ENCODE measurements around the gene LRRC42.
"Not testable (repeated sequence)": the region's sequence is repeated elsewhere in the genome, so short reads cannot be mapped to it uniquely, and the experiment has no call there.

The LRRC42 gene

DNA sequence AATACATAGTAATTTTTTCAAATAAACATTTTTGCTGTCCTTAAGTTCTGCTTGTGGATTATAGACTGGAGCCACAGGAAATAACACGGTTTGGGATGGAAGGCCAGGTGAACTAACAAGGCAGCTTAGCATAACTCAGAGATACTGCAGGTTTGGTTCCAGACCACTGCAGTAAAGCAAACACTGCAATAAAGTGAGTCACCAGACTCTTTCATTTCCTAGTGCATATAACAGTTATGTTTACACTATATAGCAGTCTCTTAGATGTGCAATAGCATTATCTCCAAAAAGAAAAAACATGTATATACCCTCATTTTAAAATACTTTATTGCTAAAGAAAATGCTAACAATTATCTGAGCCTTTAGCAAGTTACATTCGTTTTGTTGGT is 22.0 kb downstream of the LRRC42 start:
- no peak for DNase-seq

GRCh38 chr1:53969323-53969722 is 23.2 kb downstream of the LRRC42 start:
- DNase-seq: not testable (repeated sequence)

DNA sequence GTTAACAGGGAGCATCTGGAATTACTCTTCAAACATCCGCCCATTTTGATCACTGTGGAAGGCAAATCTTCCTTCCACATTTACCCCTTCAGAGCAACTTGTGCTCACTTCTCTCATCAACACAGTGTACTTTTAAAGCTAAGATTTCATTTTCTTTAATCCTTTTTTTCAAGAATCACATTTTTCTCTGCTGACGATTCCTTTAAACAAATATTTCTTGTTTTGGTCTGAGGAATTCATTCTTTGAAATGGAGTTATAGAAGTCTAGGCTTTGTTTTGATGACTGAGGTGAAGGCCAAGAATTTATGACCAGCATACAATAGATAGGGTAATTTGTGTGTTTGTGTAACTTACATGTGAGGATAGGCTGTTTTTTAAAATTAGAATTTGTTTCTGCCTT is 25.6 kb downstream of the LRRC42 start:
- DNase-seq: no peak

DNA sequence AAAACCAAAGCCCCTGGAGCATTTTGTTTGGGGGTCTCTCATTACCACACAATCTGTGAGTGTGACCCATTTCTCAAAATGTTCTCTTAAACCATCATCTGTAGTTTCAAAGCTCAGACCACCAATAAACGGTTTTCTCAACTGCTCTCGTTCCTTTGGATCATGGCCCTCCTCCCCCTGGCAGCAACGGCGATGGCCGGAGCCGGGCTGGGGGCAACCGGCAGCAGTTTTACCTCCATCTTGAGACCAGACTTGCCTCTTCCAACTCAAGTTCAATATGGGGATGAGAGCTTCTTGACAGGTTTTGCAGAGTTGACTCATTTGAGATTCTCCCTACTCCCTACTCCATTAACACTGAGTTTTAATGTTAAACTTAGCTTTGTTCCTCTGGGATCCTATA is 29.7 kb downstream of the LRRC42 start:
- DNase-seq: no peak

DNA sequence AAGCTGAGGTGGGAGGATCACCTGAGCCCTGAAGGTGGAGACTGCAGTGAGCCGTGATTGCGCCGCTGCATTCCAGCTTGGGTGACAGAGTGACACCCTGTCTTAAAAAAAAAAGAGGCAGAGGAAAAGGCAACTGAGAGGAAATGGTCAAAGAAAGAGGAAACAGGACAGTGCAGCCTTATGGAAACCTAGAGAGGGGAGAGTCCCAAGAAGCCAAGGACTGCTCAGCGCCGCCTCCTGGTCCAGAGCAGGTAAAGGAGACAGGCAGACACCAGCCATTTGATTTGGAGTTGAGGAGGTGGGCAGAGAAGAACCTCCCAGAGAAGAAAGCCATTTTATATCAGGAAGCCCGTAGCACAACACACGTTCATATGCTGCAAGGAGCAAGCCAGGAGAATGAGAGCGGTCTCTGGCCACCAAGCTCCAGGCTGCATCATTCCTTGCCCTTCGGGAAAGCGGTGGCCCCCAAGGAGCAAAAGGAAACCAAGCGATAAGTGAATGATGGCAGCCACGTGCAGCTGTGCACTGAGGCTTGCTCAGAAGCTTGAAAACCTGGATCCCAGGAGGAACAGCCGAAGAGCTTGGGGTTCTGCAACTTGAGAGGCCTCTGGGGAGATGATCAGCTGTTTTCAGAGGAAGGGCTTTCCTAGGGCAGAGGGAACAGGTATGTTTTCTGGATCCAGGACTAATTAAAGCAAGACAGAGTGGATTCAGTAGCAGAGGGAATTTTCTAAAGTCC is 33.7 kb downstream of the LRRC42 start:
- no peak for DNase-seq

GRCh38 chr1:53981220-53981619 is 35.1 kb downstream of the LRRC42 start:
- no peak for DNase-seq

DNA sequence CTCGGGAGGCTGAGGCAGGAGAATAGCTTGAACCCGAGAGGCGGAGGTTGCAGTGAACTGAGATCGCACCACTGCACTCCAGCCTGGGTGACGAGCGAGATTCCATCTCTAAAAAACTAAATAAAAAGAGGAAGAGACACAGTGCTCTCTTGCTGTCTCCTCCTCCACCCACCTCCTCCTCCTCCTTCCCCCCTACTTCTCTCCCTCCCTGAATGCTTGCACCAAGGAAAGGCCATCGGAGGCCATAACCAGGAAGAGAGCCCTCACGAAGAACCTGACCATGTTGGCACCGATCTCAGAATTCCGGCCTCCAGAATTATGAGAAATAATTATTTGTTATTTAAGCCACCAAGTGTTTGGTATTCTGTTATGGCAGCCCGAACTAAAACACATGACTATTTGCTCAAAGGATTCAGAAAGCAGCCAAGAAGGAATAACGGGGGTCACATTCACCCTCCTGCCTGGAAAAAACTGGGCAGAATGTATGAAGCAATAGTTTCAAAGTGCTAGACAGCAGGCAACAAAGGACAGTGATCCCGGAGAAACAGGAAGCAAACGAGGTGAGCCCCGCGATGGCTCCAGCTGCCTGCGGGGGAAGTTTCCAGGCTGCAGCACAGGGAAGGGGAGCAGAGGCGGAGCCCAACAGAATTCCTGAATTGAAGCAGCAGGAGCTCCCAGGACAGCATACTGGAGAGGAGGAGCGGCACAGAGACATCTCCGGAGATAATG is 36.0 kb downstream of the LRRC42 start:
- no peak for DNase-seq

DNA sequence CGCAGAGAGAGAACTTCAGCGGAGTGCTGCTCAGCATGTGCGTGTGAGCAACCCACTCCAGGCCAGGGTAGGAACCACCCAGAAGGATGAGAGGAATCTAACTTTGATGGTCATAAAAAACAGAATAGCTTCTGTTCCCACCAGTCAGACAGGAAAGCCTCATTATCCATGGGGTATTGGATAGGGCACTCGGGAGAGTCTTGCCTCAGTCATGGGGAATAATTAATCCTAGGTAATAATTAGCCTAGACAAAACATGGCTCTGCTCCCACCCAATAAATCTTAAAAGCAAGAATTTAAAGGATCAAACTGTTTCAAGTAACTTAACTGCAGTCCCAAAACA is 36.6 kb downstream of the LRRC42 start:
- no peak for DNase-seq

DNA sequence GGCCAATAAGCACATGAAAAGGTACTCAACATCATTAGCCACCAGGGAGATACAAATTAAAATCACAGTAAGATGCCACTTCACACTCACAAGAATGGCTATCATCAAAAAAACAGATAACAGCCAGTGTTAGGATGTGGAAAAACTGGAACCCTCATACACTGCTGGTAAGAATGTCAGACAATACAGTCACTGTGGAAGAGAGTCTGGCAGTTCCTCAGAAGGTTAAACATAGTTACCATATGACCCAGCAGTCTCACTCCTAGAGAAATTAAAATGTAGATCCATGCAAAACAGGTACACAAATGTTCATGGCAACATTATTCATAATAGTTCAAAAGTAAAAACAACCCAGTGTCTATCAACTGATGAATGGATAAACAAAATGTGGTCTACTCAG is 38.6 kb downstream of the LRRC42 start:
- no peak for DNase-seq

- DNase-seq: no peak
Measured at GRCh38 chr1:53986458-53986857, 40.3 kb downstream of the LRRC42 start.

DNA sequence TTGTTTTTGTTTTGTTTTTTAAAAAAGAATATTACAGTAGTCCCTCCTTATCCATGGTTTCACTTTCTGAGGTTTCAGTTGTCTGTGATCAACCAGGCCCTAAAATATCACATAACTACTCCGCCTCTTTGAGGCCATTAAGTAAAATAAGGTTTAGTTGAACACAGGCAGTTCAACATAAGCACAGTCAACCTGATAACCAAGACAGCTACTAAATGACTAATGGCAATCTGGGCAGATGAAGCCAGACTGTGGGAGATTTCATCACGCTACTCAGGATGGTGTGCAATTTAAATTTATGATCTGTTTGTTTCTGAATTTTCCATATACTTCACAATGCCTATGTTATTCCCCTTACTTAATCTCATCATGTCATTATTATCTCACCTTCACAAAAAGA is 41.7 kb downstream of the LRRC42 start:
- no peak for DNase-seq

DNA sequence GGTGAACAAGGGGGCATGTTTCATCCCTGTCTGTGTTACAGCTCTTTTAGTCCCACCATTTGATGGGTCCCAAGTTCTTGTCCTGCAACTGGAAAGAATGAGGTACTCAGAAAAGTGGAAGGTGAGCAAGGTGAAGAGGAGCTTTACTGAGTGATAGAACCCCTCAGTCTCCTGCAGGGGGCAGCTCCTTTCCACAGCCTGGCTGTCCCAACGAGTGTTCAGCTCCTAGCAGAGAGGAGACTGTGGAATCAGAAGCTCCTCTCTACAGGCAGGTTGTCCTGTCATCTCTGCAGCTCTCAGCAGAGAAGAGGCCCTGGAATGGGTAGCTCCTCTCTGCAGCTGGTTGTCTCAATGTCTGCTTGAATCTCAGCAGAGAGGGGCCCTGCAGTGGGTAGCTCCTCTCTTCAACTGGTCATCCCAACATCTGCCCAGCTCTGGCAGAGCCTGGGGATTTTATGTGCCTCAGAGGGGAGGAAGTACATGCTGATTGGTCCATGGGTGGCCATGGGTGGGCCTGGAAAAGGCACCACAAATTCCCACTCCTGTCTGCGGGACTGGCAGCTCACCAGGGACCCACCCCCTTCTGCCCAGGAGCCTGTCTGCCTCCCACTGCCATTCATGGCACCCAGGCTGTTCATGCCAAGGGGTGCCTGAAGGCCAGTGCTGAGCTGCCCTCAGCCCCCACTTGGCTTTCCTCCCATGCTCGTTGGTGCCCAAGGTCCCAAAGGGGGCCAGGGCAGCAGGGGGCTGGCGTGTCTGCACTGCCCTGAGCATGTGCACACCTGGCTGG is 46.1 kb downstream of the LRRC42 start:
- no peak for DNase-seq

GRCh38 chr1:53994516-53994915 is 48.4 kb downstream of the LRRC42 start:
- DNase-seq: not testable (repeated sequence)

DNA sequence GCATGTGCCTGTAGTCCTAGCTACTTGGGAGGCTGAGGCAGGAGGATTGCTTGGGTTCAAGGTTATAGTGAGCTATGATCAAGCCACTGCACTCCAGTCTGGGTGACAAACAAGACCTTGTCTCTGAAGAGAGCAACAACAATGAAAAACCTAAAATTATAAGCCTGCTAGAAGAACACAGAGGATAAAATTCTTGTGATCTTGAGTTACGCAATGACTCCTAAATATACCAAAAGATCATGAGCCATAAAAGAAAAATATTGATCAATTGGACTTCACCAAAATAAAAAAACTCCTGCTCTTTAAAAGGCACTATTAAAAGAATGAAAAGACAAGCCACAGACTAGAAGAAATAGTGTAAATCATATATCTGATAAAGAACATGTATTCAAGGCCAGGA is 49.5 kb downstream of the LRRC42 start:
- DNase-seq: no peak

- DNase-seq: no peak
Measured at GRCh38 chr1:53998223-53998622, 52.1 kb downstream of the LRRC42 start.

GRCh38 chr1:53999920-54000319 is 53.8 kb downstream of the LRRC42 start:
- no peak for DNase-seq

DNA sequence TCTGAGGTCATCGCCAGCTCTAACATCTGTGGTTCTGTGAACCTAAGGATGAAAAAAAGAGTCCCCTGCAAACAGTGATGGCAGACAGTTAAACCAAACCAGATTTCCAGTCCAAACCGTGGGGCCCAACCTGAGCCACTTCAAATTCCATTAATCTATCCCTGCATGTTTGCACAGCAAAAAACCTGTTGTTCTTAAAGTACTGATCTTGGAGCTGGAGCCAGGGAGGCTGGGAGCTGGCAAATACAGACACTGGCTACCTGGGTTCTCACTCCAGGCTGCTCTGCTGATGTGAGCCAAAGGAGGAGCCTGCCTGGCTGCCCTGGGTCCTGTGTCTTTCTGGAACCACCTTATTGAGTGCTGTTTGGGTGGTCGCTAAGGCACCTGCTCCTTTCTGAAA is 55.4 kb downstream of the LRRC42 start:
- DNase-seq: no peak

GRCh38 chr1:54002544-54003248 is 56.5 kb downstream of the LRRC42 start:
- no peak for DNase-seq

GRCh38 chr1:54003249-54003646 is 57.1 kb downstream of the LRRC42 start:
- no peak for DNase-seq

GRCh38 chr1:54003750-54004480 is 57.8 kb downstream of the LRRC42 start:
- not testable (repeated sequence) for DNase-seq

DNA sequence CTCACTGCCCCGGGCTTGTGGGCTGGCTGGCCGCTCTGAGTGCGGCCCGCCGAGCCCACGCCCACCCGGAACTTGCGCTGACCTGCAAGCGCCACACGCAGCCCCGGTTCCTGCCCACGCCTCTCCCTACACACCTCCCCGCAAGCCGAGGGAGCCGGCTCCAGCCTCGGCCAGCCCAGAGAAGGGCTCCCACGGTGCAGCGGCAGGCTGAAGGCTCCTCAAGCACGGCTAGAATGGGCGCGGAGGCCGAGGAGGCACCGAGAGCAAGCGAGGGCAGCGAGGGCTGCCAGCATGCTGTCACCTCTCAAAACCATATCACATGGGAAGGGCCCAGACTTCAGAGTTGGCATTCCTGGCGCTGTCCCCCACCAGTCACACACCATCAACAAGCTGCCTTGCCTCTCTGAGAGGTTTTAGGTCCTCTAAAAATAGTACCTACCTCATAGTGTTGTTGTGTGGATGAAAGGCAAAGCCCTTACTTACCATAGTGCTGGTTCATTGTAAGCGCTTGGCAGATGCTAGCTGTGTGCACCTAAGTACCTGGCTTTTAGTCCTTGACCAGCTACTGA is 58.4 kb downstream of the LRRC42 start:
- DNase-seq: no peak

- no peak for DNase-seq
Measured at GRCh38 chr1:54006508-54006907, 60.4 kb downstream of the LRRC42 start.
